HepG2 (cell line): ENCODE results near the gene IMMP1L. TPM values are rescaled to one million over a fixed set of nuclear protein-coding genes. Genes with fewer than 3 reads are reported as not detected.

Experiments
- BRCA1 ChIP-seq: sonication (generic); formaldehyde crosslinking; IDR thresholded peaks from 2 replicates; pipeline ENCODE4 v1.4.0; 2020; ENCODE audit warnings: missing genetic modification reagents
- CREM ChIP-seq, 2 experiments: sonication (generic) in 1 of 2; formaldehyde crosslinking in 1 of 2; IDR thresholded peaks; 2 replicates each; pipeline versions ENCODE4 v1.4.0 to v1.6.1; 2016 to 2020; ENCODE audit warnings: antibody characterized with exemption in 1 of 2, mild to moderate bottlenecking in 1 of 2, missing genetic modification reagents in 1 of 2
- EEA1 ChIP-seq: sonication (generic); formaldehyde crosslinking; IDR thresholded peaks from 2 replicates; pipeline ENCODE4 v1.5.1; 2020; ENCODE audit warnings: mild to moderate bottlenecking, missing genetic modification reagents, borderline replicate concordance
- GTF2F1 ChIP-seq: fragments of 150-350 bp; IDR thresholded peaks from 2 replicates; pipeline ENCODE4 v1.6.1; 2014; ENCODE audit warnings: low read length
- IRF2 ChIP-seq: IDR thresholded peaks from 2 replicates; pipeline ENCODE4 v1.6.1; 2018; ENCODE audit warnings: missing genetic modification reagents, missing compliant biosample characterization
- MED8 ChIP-seq: sonication (generic); formaldehyde crosslinking; IDR thresholded peaks from 2 replicates; pipeline ENCODE4 v1.8.1; 2023; ENCODE audit warnings: mild to moderate bottlenecking, missing genetic modification reagents; ENCODE audit not compliant: insufficient replicate concordance
- MZF1 ChIP-seq: sonication (generic); formaldehyde crosslinking; IDR thresholded peaks from 2 replicates; pipeline ENCODE4 v1.8.1; 2023; ENCODE audit warnings: mild to moderate bottlenecking, missing genetic modification reagents, borderline replicate concordance
- NFATC3 ChIP-seq: sonication (generic); formaldehyde crosslinking; IDR thresholded peaks from 2 replicates; pipeline ENCODE4 v1.5.1; 2020; ENCODE audit warnings: mild to moderate bottlenecking, missing genetic modification reagents
- RFX1 ChIP-seq: fragments of 450-650 bp; IDR thresholded peaks from 2 replicates; pipeline ENCODE4 v1.6.1; 2017
- SP1 ChIP-seq, 2 experiments: fragments of 450-650 bp in 1 of 2; sonication (generic) in 1 of 2; formaldehyde crosslinking in 1 of 2; IDR thresholded peaks; 2 replicates each; pipeline versions ENCODE4 v1.4.0 to v1.6.1; 2016 to 2020; ENCODE audit warnings: missing genetic modification reagents in 1 of 2
- TEF ChIP-seq: sonication (generic); formaldehyde crosslinking; IDR thresholded peaks from 2 replicates; pipeline ENCODE4 v1.5.0; 2020; ENCODE audit warnings: missing genetic modification reagents
- ZFP41 ChIP-seq: sonication (generic); formaldehyde crosslinking; IDR thresholded peaks from 2 replicates; pipeline ENCODE4 v1.4.0; 2020; ENCODE audit warnings: mild to moderate bottlenecking, missing genetic modification reagents, borderline replicate concordance
- ZNF138 ChIP-seq: sonication (generic); formaldehyde crosslinking; IDR thresholded peaks from 2 replicates; pipeline ENCODE4 v1.5.0; 2020; ENCODE audit warnings: mild to moderate bottlenecking, low read depth, missing genetic modification reagents
- ZNF530 ChIP-seq: sonication (generic); formaldehyde crosslinking; IDR thresholded peaks from 2 replicates; pipeline ENCODE4 v1.5.0; 2020; ENCODE audit warnings: low read depth, mild to moderate bottlenecking, missing genetic modification reagents
- ZNF557 ChIP-seq: sonication (generic); formaldehyde crosslinking; IDR thresholded peaks from 2 replicates; pipeline ENCODE4 v1.4.0; 2020; ENCODE audit warnings: missing genetic modification reagents
- ZNF558 ChIP-seq: sonication (generic); formaldehyde crosslinking; IDR thresholded peaks from 2 replicates; pipeline ENCODE4 v1.9.0; 2022; ENCODE audit warnings: mild to moderate bottlenecking, missing genetic modification reagents, borderline replicate concordance
- polyA plus RNA-seq, 8 experiments: library from polyadenylated mRNA; depleted of rRNA in 3 of 8; stranded (reverse) in 7 of 8; unstranded in 1 of 8; fragments of >200 nt; fragmentation: Illumina TruSeq in 4 of 8; extraction: Trizol in 4 of 8; gene quantifications; 2 replicates each; pipeline versions ENCODE4 v1.2.1 to v1.2.3, GENCODE V29; 2011 to 2016; ENCODE audit warnings: low read depth in 4 of 8, missing spikeins in 1 of 8, mixed read lengths in 1 of 8; ENCODE audit not compliant: insufficient read depth in 1 of 8
- total RNA-seq, 5 experiments: library from RNA; depleted of rRNA; stranded (reverse); fragments of >200 nt; fragmentation: Illumina TruSeq; extraction: Trizol; gene quantifications; 2 replicates each; pipeline ENCODE4 v1.2.3, GENCODE V29; 2016; ENCODE audit warnings: low read depth in 1 of 5
- TF ChIP-seq, protein P1 (sequence below): sonication (generic); formaldehyde crosslinking; IDR thresholded peaks from 2 replicates; pipeline ENCODE4 v1.8.0; 2022; ENCODE audit warnings: missing genetic modification reagents, mild to moderate bottlenecking, moderate library complexity, borderline replicate concordance
- TF ChIP-seq, protein P2 (sequence below): sonication (generic); formaldehyde crosslinking; IDR thresholded peaks from 2 replicates; pipeline ENCODE4 v1.4.0; 2020; ENCODE audit warnings: mild to moderate bottlenecking, missing genetic modification reagents

Gene IMMP1L
- total and polyA plus RNA-seq, 2 of the 13 experiments (the other 11 are each of a cell fraction or from before 2014, with no cell fraction given), result 42.4 to 57.9 TPM

DNA sequence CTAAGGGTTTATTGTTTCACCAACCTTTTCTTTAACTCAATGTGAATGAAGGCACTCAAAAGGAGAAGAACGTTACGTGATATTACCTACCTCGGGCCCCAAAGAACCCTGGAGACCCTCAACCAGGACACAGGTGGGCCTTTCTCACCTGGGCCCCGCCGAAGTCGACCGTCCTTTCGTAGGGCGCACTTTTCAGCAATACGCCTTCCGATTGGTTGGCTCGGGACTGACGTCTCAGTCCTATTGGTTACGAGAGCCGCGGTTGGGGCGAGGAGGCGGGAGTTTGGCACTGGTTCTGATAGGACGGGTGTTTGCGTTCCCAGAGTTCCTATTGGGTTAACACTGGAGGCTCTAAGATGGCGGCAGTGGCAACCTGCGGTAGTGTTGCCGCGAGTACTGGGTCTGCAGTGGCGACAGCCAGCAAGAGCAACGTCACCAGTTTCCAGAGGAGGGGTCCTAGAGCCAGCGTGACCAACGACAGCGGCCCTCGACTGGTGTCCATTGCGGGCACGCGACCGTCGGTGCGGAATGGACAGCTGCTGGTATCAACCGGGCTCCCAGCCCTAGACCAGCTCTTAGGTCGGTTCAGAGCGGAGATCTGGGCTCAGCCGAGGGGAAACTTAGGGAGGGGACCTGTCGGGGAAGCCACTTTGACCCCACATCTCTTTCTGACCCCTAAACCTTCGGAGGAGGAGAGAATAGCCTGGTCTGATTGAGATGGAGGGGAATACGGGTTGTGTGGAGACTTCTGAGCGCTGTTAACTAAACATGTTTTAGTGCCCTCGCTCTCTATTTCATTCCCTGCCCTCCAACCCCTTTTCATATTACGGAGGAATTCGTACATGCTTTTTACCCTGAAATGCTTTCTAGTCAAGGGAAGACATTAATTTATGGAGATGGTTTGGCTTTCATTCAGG, at the start of gene IMMP1L, which contains the start of gene ELP4 (continued):
- TF ChIP-seq SP1 (IDR thresholded peaks at IDR 0.05), result no peak
- no peak for TF ChIP-seq SP1 (CRISPR knock-in tag; IDR thresholded peaks at IDR 0.05)
- no peak; the same call in 1 of the 2 replicates for TF ChIP-seq RFX1
- TF ChIP-seq, protein P1, sequence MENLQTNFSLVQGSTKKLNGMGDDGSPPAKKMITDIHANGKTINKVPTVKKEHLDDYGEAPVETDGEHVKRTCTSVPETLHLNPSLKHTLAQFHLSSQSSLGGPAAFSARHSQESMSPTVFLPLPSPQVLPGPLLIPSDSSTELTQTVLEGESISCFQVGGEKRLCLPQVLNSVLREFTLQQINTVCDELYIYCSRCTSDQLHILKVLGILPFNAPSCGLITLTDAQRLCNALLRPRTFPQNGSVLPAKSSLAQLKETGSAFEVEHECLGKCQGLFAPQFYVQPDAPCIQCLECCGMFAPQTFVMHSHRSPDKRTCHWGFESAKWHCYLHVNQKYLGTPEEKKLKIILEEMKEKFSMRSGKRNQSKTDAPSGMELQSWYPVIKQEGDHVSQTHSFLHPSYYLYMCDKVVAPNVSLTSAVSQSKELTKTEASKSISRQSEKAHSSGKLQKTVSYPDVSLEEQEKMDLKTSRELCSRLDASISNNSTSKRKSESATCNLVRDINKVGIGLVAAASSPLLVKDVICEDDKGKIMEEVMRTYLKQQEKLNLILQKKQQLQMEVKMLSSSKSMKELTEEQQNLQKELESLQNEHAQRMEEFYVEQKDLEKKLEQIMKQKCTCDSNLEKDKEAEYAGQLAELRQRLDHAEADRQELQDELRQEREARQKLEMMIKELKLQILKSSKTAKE (CRISPR knock-in tag), result no peak
- peak; percentile 73; the same call in 1 of the 2 replicates for TF ChIP-seq ZNF138 (CRISPR knock-in tag)
- TF ChIP-seq ZFP41 (CRISPR knock-in tag), result 0 out of 2 replicates have a peak, but pooled peaks have one; percentile 52
- no peak for TF ChIP-seq ZNF530
- TF ChIP-seq MZF1 (CRISPR knock-in tag), result no peak
- 0 out of 2 replicates have a peak, but pooled peaks have one; percentile 36 for TF ChIP-seq NFATC3 (CRISPR knock-in tag)
- peak; percentile 15 for TF ChIP-seq IRF2
- peak; percentile 81; the same call in 1 of the 2 replicates for TF ChIP-seq ZNF558 (CRISPR knock-in tag)
- TF ChIP-seq BRCA1 (CRISPR knock-in tag), result no peak
- peak; percentile 80 for TF ChIP-seq CREM (IDR thresholded peaks at IDR 0.05)
- TF ChIP-seq CREM (CRISPR knock-in tag; IDR thresholded peaks at IDR 0.05), result no peak
- TF ChIP-seq, protein P2, sequence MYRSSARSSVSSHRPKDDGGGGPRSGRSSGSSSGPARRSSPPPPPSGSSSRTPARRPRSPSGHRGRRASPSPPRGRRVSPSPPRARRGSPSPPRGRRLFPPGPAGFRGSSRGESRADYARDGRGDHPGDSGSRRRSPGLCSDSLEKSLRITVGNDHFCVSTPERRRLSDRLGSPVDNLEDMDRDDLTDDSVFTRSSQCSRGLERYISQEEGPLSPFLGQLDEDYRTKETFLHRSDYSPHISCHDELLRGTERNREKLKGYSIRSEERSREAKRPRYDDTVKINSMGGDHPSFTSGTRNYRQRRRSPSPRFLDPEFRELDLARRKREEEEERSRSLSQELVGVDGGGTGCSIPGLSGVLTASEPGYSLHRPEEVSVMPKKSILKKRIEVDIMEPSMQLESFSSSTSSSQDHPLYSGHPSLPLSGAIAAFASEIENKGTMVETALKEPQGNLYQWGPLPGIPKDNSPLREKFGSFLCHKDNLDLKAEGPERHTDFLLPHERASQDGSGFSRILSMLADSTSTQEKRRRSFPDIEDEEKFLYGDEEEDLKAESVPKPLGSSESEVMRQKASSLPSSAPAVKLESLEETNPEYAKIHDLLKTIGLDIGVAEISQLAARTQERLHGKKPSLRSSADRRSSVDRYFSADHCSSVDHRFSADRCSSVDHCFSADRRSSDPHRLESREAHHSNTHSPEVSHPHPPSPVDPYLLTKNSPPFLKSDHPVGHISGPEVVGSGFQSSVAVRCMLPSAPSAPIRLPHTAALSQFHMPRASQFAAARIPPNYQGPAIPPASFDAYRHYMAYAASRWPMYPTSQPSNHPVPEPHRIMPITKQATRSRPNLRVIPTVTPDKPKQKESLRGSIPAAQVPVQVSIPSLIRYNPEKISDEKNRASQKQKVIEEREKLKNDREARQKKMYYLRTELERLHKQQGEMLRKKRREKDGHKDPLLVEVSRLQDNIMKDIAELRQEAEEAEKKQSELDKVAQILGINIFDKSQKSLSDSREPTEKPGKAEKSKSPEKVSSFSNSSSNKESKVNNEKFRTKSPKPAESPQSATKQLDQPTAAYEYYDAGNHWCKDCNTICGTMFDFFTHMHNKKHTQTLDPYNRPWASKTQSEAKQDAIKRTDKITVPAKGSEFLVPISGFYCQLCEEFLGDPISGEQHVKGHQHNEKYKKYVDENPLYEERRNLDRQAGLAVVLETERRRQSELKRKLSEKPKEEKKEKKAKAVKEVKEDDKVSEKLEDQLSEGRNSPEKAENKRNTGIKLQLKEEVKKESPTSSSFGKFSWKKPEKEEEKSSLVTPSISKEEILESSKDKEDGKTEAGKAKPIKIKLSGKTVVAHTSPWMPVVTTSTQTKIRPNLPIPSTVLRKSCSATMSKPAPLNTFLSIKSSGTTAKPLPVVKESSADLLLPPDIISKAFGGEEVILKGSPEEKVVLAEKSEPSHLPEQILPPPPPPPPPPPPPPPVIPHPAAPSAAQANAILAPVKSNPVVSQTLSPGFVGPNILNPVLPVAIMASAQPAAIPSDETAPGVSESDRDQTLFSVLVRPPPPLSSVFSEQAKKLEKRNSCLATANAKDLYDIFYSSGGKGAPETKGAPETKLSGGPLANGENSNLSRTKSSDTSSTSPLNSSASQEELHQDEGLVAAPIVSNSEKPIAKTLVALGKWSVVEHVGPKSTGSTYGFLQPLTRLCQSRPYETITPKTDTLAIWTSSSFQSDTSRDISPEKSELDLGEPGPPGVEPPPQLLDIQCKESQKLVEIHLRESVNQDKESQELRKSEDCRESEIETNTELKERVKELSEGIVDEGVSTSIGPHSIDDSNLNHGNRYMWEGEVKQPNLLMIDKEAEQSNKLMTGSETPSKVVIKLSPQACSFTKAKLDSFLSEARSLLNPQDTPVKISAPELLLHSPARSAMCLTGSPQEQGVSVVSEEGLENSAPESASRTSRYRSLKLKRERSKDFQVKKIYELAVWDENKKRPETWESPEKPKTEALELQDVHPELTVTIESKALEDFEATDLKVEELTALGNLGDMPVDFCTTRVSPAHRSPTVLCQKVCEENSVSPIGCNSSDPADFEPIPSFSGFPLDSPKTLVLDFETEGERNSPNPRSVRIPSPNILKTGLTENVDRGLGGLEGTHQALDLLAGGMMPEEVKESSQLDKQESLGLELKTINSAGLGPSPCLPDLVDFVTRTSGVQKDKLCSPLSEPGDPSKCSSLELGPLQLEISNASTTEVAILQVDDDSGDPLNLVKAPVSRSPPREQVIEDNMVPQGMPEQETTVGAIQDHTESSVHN (CRISPR knock-in tag), result no peak
- TF ChIP-seq MED8 (CRISPR knock-in tag), result peak; percentile 48
- no peak; the same call in 1 of the 2 replicates for TF ChIP-seq ZNF557 (CRISPR knock-in tag)
- TF ChIP-seq TEF (CRISPR knock-in tag), result no peak
- TF ChIP-seq EEA1 (CRISPR knock-in tag), result no peak
- TF ChIP-seq GTF2F1, result no peak
